ENCODE results near the gene GPAM. TPM values are rescaled to one million over a fixed set of nuclear protein-coding genes. Genes with fewer than 3 reads are reported as not detected.

GPAM gene
- total RNA-seq, 6 donors from 2014 or later: 6.7 to 26.2 (median 10.6) TPM

GRCh38 chr10:112176543-112176942 is 7.0 kb downstream of the GPAM start:
- Histone ChIP-seq H3K27ac (no peak overlapping the region), H3K4me3 (no peak overlapping the region), H3K4me1 (no peaks in the 10 kb centered on the region), H3K27me3 (no peaks in the 10 kb centered on the region), H3K36me3 (peaks cover 13 to 84% (median 30%) of the 10 kb centered on the region in 4 donors), H3K9me3 (no peaks in the 10 kb centered on the region)
- TF ChIP-seq POLR2A (IDR thresholded peaks at IDR 0.05) (no peak), POLR2AphosphoS5 (IDR thresholded peaks at IDR 0.05) (no peak), EP300 (IDR thresholded peaks at IDR 0.05) (no peak), CTCF (IDR thresholded peaks at IDR 0.05) (no peak)
- DNase-seq (no peak), ATAC-seq (ENCODE audit: low FRiP score in 2 of 2) (no peak)
- WGBS, 2 donors: 92 to 98% methylated on average over 3 of the region's 3 CpGs

DNA sequence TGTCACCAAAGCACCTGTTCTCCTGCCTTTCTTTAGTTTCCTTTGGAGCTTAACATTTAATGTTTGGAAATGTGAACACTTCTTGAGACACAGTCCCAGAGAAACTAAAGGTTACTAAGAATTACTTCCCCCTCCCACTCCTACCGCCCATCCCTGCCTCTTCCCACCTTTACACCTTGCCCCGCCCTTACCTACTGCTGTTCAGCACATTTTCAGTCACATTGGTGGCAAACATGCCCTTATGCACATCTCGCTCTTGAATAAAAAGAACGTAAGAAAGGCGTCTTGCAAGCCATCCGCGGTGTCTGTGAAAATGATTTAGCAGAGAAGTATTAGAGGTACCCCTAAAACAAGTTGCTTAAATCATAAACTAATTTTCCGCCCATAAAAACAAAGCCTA is 8.2 kb downstream of the GPAM start:
- H3K36me3 ChIP-seq: peaks cover 13 to 95% (median 36%) of the 10 kb centered on the region in 4 donors
- H3K4me1 ChIP-seq: no peaks in the 10 kb centered on the region
- no peak for ATAC-seq (ENCODE audit: low FRiP score in 2 of 2)
- H3K27me3 ChIP-seq: no peaks in the 10 kb centered on the region
- no peaks in the 10 kb centered on the region for H3K9me3 ChIP-seq
- no peak for TF ChIP-seq EP300 (IDR thresholded peaks at IDR 0.05)
- no peak for TF ChIP-seq POLR2AphosphoS5 (IDR thresholded peaks at IDR 0.05)
- no peak for TF ChIP-seq CTCF (IDR thresholded peaks at IDR 0.05)
- no peak for TF ChIP-seq POLR2A (IDR thresholded peaks at IDR 0.05)
- H3K4me3 ChIP-seq: no peak overlapping the region
- WGBS, 2 donors: 96 to 97% methylated on average over 8 of the region's 8 CpGs
- H3K27ac ChIP-seq: no peak overlapping the region
- DNase-seq: no peak

DNA sequence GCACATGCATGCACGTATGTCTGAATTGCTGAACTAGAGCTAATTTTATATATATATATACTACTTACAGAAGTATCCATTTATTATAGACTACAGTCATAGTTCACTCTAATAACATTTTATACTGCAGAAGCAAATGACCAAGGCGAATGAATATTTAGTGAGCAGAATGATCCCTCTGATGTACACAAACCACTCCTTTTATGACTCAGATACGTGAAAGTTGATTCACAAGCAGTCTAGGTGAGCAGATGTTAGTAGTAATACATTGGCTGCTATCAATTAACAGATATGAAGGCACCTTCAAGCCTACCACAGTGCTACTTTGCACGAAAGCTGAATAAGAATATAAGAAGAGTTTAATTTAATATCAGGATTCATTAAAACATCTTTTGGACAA is 10.4 kb downstream of the GPAM start:
- no peaks in the 10 kb centered on the region for H3K9me3 ChIP-seq
- peaks cover 22 to 97% (median 43%) of the 10 kb centered on the region in 4 donors for H3K36me3 ChIP-seq

DNA sequence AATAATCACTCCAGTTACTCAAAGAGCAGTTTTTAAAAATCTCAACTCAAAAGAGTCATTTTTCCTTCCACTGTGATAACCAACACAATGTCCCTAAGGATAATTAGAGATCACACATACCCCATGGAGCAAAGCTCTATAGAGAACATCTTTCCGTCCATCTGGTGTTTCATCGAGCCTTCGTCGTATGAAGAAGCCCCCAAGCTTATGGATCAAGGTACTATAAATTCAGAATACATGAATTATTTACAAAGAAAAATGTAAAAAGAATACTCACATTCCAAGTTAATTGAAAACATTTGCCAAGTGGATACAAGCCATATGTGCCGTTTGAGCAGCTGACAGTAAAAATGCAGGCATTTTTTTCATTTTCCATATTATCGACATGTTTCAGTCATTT is 14.8 kb downstream of the GPAM start:
- H3K27ac ChIP-seq: no peak overlapping the region
- H3K4me3 ChIP-seq: no peak overlapping the region
- TF ChIP-seq POLR2AphosphoS5 (IDR thresholded peaks at IDR 0.05) (no peak), EP300 (IDR thresholded peaks at IDR 0.05) (no peak), POLR2A (IDR thresholded peaks at IDR 0.05) (no peak), CTCF (IDR thresholded peaks at IDR 0.05) (no peak)
- peaks cover 29 to 97% (median 58%) of the 10 kb centered on the region in 4 donors for H3K36me3 ChIP-seq
- WGBS, 2 donors: 95% methylated on average over 6 of the region's 6 CpGs
- no peaks in the 10 kb centered on the region for H3K27me3 ChIP-seq
- DNase-seq (no peak), ATAC-seq (ENCODE audit: low FRiP score in 2 of 2) (no peak)
- H3K9me3 ChIP-seq: no peaks in the 10 kb centered on the region
- H3K4me1 ChIP-seq: no peaks in the 10 kb centered on the region

More for the DNA sequence above, 10.4 kb downstream of the GPAM start:
- no peak for DNase-seq
- ATAC-seq (ENCODE audit: low FRiP score in 2 of 2): no peak
- no peak overlapping the region for H3K4me3 ChIP-seq
- no peak overlapping the region for H3K27ac ChIP-seq
- 95 to 98% methylated on average over 4 of the region's 4 CpGs for WGBS, 2 donors
- no peak for TF ChIP-seq EP300 (IDR thresholded peaks at IDR 0.05)
- TF ChIP-seq CTCF (IDR thresholded peaks at IDR 0.05): no peak
- no peak for TF ChIP-seq POLR2A (IDR thresholded peaks at IDR 0.05)
- TF ChIP-seq POLR2AphosphoS5 (IDR thresholded peaks at IDR 0.05): no peak
- H3K4me1 ChIP-seq: no peaks in the 10 kb centered on the region
- H3K27me3 ChIP-seq: no peaks in the 10 kb centered on the region

GRCh38 chr10:112166800-112167199 is 16.8 kb downstream of the GPAM start:
- no peak for DNase-seq
- H3K4me1 ChIP-seq: no peaks in the 10 kb centered on the region
- peaks cover 21 to 96% (median 51%) of the 10 kb centered on the region in 4 donors for H3K36me3 ChIP-seq
- no peaks in the 10 kb centered on the region for H3K27me3 ChIP-seq
- H3K4me3 ChIP-seq: no peak overlapping the region
- ATAC-seq (ENCODE audit: low FRiP score in 2 of 2): no peak
- no peaks in the 10 kb centered on the region for H3K9me3 ChIP-seq
- 88 to 94% methylated on average over 3 of the region's 3 CpGs for WGBS, 2 donors
- TF ChIP-seq EP300 (IDR thresholded peaks at IDR 0.05) (no peak), CTCF (IDR thresholded peaks at IDR 0.05) (no peak), POLR2A (IDR thresholded peaks at IDR 0.05) (no peak), POLR2AphosphoS5 (IDR thresholded peaks at IDR 0.05) (no peak)
- H3K27ac ChIP-seq: no peak overlapping the region

All from upper lobe of left lung (tissue), 6 donors.